Activated CD4-positive, alpha-beta T cell treated with anti-CD3 and anti-CD28 coated beads, Interleukin-2, amount 50 U/mL, for 1 hour (primary cell): ENCODE results near the gene MS4A10.
"Not testable (repeated sequence)": the region's sequence is repeated elsewhere in the genome, so short reads cannot be mapped to it uniquely, and the experiment has no call there.

Experiments
- DNase-seq: peaks from one replicate; pipeline ENCODE4 v3.0.0-alpha.2; 2020

MS4A10 gene

DNA sequence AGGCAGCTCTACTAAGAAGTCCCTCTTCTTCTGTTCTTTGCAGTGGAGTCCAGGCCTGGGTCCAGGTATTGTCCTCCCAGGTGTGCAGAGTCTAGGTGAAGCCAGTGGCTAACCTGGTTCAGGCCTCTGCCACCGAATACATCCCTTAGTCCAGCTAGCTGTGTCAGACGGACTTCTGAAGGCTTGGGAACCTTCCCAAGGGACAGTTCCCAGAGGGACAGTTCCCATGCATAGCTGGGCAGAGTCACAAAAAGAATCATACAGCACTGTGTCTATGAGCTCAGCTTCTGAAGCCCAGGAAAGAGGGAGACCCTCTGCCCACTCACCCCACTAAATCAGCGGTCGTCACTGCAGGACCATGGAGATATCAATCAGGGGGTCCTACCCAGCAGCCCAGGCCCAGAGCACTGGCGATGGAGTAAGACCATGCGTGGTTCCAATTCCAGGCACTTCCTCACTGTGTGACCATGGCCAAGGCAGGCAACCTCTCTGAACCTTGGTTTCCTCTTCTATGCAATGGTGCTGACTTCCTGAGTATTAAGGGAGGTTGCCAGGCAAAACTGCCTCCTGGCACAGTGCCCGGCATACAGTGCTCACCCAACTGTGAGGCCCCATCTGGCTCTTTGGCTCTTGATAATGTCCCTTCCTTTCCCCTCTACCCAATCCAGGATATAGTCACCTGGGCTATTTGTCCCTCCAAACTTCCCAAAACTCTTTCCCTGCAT lies 3.4 kb downstream of the MS4A10 start:
- no peak for DNase-seq

DNA sequence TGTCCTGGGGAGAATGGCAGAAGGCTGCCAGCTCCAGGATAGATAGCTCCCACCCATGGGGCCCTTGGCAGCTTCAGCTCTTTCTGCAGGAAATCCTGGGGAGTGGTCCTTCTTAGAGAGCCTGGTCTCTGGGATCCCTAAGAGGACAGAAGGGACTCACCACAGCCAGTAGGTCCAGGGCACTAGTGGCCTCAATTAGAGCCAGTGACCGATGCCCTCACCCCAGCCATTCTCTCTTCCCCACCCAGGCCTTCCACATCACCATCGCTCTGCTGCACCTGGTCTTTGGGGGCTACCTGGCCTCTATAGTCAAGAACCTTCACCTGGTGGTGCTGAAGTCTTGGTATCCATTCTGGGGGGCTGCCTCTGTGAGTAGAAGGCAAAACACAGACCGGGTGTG lies 5.6 kb downstream of the MS4A10 start:
- no peak for DNase-seq

GRCh38 chr11:60791153-60791933 lies 6.2 kb downstream of the MS4A10 start:
- no peak for DNase-seq

- DNase-seq = no peak
Measured at GRCh38 chr11:60792521-60792920, 7.4 kb downstream of the MS4A10 start.

- DNase-seq = no peak
Measured at GRCh38 chr11:60795291-60795690, 10.2 kb downstream of the MS4A10 start.

DNA sequence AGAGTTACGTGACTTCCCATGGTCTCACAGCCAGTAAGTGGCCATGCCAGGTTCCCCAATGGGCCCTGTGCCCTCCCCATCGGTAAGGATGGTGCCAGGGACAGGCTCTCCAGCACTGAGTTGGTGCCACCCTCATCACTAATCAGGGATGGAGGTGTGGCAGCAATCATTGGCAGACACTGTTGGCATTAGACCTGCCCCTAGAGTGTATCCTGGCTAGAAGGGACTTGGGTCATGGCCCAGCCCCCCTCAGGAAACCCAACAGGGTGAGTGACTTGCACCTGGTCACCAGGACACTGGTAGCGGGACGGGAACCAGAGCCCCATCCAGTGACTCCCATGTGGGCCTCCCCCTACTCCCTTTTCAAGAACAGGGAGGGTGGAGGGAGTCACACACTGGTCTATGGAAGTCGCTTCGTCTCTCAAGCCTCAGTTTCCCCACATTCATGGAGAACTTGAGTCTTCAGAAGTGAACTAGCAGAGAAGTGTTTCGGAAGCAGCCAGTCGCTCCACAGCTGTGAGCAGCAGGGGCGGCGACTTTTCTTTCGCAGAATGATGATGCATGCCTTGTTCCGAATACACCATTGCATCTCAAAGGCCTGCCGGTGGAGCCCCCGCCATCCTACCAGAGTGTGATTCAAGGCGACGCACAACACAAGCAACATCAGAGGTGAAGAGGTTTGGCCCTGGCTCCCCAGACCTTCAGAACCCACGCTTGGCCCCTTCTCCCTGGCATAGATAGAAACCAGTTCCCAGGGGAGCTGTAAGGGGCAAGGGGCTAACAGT lies 12.9 kb downstream of the MS4A10 start:
- no peak for DNase-seq

DNA sequence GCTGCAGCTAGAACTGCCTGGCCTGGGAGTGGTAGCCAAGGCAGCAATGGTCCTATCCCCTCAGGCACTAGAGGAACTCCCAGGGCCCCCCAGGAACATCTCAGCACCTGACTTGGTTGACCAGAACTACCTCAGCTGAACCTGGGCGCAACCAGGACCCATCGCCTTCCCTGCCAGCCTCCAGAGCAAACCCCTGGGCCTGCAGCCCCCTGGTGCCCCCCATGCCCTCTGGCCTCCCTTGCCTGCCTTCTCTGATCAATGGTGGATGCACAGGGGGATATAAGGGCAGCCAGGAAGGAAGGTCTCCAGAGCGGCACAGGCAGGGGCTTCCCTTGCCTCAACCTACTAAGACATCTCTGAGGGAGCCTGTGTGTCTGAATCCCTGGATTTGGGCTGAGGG lies 13.5 kb downstream of the MS4A10 start:
- no peak for DNase-seq

DNA sequence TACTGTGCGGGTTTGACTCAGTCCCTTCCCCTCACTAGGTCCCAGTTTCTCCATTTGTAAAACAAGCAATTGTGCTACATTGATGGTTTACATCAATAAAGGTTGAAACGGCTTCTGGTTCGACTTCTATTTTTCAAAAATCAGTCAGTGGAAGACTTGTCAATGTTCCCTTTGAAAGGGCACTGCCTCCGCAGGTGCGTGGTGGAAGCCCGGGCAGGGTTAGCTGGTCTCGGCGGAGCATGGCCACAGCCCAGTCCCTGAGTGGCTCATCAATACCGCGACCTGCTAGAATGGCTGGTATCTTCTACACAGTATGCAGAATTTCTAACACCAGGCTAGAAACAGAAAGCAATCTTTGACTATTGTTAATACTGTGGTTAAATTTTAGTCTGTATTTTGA lies 16.1 kb downstream of the MS4A10 start:
- no peak for DNase-seq

DNA sequence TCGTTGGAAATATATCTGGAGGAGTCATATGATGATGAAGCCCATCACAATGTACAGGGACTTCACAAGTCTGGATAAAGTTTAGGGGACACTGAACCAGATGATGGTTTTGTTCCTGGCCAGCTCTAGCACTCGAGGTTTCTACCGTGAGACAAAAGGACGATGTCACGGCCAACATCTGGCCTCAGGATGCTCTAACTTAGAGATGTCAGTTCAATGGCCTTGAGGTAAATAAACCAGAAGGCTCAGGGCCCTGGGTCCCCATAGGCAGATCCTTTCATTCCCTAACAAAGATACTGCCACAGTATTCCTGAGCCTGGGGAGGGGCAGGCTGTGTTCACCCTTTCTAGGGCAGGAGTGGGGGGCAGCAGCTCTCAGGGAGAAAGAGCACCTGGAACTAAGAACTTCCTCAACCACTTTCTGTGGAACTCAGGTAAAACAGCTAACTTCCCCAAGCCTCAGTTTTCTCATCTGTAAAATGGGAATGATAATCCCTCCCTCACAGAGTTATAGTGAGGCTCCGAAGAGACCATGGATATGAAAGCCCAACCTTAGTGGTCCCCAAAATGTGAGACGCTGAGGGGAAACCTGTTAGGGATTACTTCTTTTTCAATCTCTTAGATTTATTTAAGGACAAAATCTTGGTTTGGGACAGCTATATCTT lies 18.3 kb downstream of the MS4A10 start:
- no peak for DNase-seq

DNA sequence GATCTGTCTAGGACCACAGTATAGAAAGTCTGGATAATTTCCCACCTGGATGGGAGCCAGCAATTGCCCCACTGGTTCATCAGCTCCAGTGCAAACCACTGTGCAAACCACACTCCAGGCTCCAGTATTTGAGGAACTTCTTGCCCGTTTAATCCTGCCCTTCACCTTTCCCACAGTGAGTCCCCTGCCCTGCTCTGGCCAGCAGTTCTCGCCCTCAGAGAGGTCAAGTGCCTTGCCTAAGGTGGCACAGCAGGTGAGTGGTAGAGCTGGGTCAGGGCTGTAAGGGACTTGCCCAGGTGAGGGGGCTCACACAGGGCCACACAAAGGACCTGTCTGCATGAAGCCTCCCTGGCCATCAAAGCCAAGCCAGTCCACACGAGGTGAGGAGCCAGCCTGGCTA lies 24.1 kb downstream of the MS4A10 start:
- DNase-seq = no peak

GRCh38 chr11:60809691-60810090 lies 24.6 kb downstream of the MS4A10 start:
- DNase-seq = no peak

DNA sequence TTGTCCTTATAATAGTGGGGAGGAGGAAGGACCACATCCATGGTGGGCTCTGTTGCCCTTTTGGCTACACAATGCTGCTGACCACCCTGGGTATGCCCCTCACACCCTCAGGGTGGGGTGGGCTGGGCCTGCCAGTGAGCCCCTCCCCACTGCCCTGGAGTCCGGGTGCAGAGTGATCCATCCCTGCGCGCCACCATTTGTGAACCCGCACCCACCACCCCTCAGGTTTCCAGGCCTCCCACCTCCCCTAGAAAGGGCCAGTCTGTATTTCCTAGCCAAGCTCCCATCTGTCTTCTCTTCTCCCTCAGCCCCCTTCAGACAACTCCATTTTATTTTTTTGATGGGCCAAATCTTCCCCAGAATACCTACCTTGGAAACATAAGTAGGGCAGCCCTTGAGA lies 25.0 kb downstream of the MS4A10 start:
- no peak for DNase-seq

DNA sequence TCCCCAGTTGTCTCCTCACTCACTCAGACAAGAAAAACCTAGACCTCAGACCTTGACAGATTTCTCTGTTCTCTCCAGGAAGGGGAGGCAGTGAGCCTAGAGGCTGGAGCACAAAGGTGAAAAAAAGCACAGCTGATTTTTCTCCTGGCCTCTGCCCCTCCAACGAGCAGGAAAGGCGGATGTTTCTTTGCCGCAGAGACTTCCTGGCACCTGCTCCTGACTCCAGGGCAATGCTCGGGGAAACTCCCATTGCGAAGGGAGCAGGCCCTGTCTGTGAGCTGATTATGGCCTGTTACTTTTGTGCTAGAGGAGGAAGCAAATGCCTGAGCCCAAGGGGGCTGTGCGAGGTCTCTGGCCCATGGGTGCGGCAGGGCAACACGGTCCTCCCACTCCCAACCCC lies 25.4 kb downstream of the MS4A10 start:
- DNase-seq = no peak

DNA sequence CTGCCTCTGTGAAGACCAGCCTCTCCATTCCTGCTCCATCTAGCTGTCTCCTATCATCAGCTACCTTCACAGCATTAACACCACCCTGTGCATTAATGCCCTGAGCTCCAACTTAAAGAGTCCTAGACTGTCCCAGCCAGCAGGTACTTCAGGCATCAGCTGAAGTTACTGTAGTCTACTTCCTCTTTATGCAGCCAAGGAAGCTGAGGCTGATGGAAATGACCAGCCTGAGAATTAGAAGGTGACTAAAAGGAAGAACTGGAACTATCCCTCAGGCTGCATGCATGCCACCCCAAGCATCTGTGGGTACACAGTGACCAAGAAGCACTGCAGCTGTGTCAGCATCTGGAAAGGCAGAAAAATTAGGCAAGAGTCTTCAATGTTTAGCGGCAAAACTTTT lies 28.2 kb downstream of the MS4A10 start:
- DNase-seq = no peak

DNA sequence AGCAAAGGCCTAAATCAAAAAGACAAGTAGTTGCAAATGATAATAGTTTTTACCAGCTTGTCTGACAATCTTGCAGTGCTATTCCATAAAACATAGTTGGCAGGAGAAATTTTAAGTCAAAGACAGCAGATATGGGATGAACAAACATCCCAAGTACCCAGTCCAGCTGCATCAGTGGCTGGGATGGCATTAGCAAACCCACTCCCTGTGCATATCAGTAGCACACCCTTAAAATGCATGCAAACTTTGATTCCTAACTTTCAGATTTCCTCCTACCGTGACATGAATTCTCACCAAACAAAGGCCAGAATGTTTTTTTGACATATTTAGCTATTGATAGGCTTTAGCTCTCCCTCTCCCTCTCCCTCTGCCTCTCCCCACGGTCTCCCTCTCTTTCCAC lies 29.0 kb downstream of the MS4A10 start:
- DNase-seq = no peak

- no peak for DNase-seq
Measured at GRCh38 chr11:60816590-60817157, 31.5 kb downstream of the MS4A10 start.

- no peak for DNase-seq
Measured at GRCh38 chr11:60818057-60818456, 32.9 kb downstream of the MS4A10 start.

DNA sequence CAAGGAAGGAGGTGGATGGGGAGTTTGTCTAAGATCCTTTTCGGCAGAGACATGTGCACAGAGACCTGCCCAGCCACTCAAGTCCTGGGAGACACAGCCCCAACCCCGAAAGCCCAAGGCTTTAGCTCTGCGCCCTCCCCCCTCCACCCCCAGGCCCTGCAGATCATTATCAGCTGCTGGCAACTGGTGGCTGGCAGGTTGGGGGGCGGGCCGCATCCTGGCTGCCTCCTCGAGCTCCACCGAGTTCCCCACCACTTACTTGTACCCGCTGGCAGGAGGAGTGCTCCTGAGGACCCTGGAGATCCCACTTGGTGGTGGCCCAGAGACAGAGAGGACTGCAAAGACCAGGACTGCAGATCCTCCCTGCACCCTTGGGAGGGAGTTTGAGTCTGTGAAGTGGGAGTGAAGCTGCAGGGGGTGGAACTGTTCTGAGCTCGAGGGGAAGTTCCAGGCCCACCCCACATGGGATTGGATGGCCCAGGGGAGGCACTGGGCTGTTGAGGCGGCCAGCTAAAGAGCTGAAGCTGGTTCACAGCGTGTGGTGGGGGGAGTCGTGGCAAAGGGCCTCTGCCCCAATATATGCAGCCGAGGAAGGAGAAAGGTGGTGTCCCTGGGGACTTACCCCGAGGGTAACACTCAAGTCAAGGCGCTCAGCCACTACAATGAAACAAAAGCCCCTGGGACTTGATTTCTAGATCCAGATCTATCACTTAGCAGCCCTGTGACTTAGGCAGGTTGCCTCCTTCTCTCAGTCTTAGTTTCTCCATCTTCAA lies 36.9 kb downstream of the MS4A10 start:
- DNase-seq = no peak

GRCh38 chr11:60823745-60824306 lies 38.7 kb downstream of the MS4A10 start:
- not testable (repeated sequence) for DNase-seq

- no peak for DNase-seq
Measured at GRCh38 chr11:60825118-60825517, 40.0 kb downstream of the MS4A10 start.

- no peak for DNase-seq
Measured at GRCh38 chr11:60825790-60826189, 40.7 kb downstream of the MS4A10 start.
